Lower leg skin (tissue), 3 donors: ENCODE measurements around the gene EGFL7.

Source experiments
- POLR2A ChIP-seq, 2 donors: fragments of 450-650 bp; IDR thresholded peaks; one replicate each; pipeline ENCODE4 v1.6.1; 2016 to 2017; ENCODE audit warnings: antibody characterized with exemption in 2 of 2, mild to moderate bottlenecking in 1 of 2, moderate library complexity in 1 of 2
- TF ChIP-seq, protein P1 (sequence below), 3 donors: fragments of 450-650 bp; IDR thresholded peaks; one replicate each; pipeline ENCODE4 v1.5.1; 2016; ENCODE audit warnings: antibody characterized with exemption in 3 of 3, mild to moderate bottlenecking in 3 of 3, moderate library complexity in 2 of 3

DNA sequence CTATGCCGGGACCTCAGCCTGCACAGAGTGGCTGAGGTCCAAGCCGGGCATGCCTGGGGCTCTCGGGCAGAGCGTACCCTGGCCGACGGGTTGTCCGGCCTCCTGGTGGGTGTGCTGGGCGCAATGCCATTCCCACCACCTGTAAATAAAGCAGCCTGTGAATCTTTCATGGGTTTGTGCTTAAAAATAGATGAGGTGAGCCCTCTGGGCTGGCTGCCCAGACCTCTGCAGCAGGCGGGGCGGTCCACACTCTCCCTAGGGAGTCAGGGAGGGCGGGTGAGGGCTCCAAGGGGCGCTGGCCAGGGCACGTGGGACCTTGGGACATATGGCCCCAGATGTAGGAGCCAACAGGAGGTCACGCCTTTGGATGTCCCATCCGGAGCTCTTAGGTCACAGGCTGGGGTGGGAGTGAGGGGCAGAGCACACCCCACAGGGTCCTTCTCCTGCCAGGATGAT is 28.1 kb downstream of the EGFL7 start:
- TF ChIP-seq POLR2A (IDR thresholded peaks at IDR 0.05) = no peak
- TF ChIP-seq, protein P1, sequence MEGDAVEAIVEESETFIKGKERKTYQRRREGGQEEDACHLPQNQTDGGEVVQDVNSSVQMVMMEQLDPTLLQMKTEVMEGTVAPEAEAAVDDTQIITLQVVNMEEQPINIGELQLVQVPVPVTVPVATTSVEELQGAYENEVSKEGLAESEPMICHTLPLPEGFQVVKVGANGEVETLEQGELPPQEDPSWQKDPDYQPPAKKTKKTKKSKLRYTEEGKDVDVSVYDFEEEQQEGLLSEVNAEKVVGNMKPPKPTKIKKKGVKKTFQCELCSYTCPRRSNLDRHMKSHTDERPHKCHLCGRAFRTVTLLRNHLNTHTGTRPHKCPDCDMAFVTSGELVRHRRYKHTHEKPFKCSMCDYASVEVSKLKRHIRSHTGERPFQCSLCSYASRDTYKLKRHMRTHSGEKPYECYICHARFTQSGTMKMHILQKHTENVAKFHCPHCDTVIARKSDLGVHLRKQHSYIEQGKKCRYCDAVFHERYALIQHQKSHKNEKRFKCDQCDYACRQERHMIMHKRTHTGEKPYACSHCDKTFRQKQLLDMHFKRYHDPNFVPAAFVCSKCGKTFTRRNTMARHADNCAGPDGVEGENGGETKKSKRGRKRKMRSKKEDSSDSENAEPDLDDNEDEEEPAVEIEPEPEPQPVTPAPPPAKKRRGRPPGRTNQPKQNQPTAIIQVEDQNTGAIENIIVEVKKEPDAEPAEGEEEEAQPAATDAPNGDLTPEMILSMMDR (IDR thresholded peaks at IDR 0.05) = no peak
